WTC11 (cell line): ENCODE results near the gene TRAF2.

ENCODE experiments used
- NFATC4 ChIP-seq: fragments of 250-450 bp; sonication (Bioruptor Pico); IDR thresholded peaks from 2 replicates; pipeline ENCODE4 v1.9.0; 2021; ENCODE audit warnings: mild to moderate bottlenecking
- ZNF263 ChIP-seq: sonication (generic); formaldehyde crosslinking; IDR thresholded peaks from 2 replicates; pipeline ENCODE4 v1.8.1; 2022; ENCODE audit warnings: low read depth, mild to moderate bottlenecking, moderate library complexity, missing genetic modification reagents
- ZNF317 ChIP-seq: sonication (generic); formaldehyde crosslinking; IDR thresholded peaks from 2 replicates; pipeline ENCODE4 v1.8.1; 2023; ENCODE audit warnings: low read depth, mild to moderate bottlenecking, moderate library complexity, missing genetic modification reagents, borderline replicate concordance
- TF ChIP-seq, protein P1 (sequence below): fragments of 200-600 bp; IDR thresholded peaks from 2 replicates; pipeline ENCODE4 v1.8.0; 2022; ENCODE audit warnings: antibody characterized with exemption
- TF ChIP-seq, protein P2 (sequence below): sonication (generic); formaldehyde crosslinking; IDR thresholded peaks from 2 replicates; pipeline ENCODE4 v1.8.0; 2022; ENCODE audit warnings: mild to moderate bottlenecking, missing genetic modification reagents
- TF ChIP-seq, protein P3 (sequence below): sonication (generic); formaldehyde crosslinking; IDR thresholded peaks from 2 replicates; pipeline ENCODE4 v1.8.1; 2022; ENCODE audit warnings: low read depth, missing genetic modification reagents, borderline replicate concordance
- TF ChIP-seq, protein P4 (sequence below): sonication (generic); formaldehyde crosslinking; IDR thresholded peaks from 2 replicates; pipeline ENCODE4 v1.8.1; 2022; ENCODE audit warnings: missing genetic modification reagents, borderline replicate concordance

DNA sequence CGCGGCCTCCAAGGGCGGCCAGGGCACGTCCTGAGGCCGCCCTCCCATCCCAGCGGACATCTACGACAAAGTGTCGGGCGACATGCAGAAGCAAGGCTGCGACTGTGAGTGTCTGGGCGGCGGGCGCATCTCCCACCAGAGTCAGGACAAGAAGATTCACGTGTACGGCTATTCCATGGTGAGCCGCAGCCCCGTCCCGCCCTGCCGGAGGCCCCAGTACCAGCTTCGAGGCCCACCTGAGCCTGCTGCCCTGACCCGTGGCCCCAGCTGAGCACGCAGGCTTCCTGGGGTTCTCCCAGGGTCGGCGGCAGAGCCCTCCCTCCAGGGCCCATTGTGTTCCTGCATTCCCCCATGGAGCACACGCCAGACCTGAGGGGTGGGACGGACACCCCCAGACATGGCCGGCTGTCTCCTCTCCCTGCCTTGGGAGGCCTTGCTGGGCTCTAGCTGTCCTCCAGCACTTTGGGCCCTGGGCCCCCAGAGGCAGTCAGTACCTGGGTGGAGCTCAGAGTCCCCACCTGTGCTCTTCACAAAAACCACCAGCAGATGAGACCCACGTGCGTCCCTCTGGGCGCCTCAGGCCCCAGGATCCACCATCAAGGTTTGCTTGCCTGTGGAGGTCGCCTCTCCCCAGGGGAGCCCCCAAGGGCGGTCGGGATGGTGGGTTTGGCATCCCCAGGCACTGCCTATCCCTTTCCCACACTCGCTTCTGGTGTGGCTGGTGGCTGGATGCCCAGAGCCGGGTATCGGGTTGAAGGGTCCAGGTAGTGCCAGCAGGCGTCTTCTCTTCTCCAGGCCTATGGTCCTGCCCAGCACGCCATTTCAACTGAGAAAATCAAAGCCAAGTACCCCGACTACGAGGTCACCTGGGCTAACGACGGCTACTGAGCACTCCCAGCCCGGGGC lies 36.1 kb upstream of the TRAF2 start:
- TF ChIP-seq ZNF317 (CRISPR knock-in tag) (no peak), NFATC4 (no peak), ZNF263 (CRISPR knock-in tag) (no peak)
- TF ChIP-seq, protein P1, sequence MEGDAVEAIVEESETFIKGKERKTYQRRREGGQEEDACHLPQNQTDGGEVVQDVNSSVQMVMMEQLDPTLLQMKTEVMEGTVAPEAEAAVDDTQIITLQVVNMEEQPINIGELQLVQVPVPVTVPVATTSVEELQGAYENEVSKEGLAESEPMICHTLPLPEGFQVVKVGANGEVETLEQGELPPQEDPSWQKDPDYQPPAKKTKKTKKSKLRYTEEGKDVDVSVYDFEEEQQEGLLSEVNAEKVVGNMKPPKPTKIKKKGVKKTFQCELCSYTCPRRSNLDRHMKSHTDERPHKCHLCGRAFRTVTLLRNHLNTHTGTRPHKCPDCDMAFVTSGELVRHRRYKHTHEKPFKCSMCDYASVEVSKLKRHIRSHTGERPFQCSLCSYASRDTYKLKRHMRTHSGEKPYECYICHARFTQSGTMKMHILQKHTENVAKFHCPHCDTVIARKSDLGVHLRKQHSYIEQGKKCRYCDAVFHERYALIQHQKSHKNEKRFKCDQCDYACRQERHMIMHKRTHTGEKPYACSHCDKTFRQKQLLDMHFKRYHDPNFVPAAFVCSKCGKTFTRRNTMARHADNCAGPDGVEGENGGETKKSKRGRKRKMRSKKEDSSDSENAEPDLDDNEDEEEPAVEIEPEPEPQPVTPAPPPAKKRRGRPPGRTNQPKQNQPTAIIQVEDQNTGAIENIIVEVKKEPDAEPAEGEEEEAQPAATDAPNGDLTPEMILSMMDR: no peak
- TF ChIP-seq, protein P2, sequence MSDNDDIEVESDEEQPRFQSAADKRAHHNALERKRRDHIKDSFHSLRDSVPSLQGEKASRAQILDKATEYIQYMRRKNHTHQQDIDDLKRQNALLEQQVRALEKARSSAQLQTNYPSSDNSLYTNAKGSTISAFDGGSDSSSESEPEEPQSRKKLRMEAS (CRISPR knock-in tag): no peak
- TF ChIP-seq, protein P3, sequence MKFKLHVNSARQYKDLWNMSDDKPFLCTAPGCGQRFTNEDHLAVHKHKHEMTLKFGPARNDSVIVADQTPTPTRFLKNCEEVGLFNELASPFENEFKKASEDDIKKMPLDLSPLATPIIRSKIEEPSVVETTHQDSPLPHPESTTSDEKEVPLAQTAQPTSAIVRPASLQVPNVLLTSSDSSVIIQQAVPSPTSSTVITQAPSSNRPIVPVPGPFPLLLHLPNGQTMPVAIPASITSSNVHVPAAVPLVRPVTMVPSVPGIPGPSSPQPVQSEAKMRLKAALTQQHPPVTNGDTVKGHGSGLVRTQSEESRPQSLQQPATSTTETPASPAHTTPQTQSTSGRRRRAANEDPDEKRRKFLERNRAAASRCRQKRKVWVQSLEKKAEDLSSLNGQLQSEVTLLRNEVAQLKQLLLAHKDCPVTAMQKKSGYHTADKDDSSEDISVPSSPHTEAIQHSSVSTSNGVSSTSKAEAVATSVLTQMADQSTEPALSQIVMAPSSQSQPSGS: no peak
- TF ChIP-seq, protein P4, sequence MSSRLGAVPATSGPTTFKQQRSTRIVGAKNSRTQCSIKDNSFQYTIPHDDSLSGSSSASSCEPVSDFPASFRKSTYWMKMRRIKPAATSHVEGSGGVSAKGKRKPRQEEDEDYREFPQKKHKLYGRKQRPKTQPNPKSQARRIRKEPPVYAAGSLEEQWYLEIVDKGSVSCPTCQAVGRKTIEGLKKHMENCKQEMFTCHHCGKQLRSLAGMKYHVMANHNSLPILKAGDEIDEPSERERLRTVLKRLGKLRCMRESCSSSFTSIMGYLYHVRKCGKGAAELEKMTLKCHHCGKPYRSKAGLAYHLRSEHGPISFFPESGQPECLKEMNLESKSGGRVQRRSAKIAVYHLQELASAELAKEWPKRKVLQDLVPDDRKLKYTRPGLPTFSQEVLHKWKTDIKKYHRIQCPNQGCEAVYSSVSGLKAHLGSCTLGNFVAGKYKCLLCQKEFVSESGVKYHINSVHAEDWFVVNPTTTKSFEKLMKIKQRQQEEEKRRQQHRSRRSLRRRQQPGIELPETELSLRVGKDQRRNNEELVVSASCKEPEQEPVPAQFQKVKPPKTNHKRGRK (CRISPR knock-in tag): no peak
